Activated CD4-positive, alpha-beta memory T cell treated with anti-CD3 and anti-CD28 coated beads, Interleukin-2, amount 10 ng/mL, durations not matched to agents 7 days and 5 days (primary cell): Measurements from ENCODE around the gene SYNGR3. TPM values are rescaled to one million over a fixed set of nuclear protein-coding genes. Genes with fewer than 3 reads are reported as not detected.

Experiments
- CTCF ChIA-PET: fragments of 350-600 bp; sonication (Branson Sonifier 250); formaldehyde crosslinking; loops from one replicate; lab custom pipeline; 2021; ENCODE audit warnings: antibody characterized with exemption, inconsistent platforms; lab: Charles Lee
- POLR2A ChIA-PET: fragments of 350-600 bp; sonication (Branson Sonifier 250); formaldehyde crosslinking; loops from one replicate; lab custom pipeline; 2021; ENCODE audit warnings: antibody characterized with exemption; lab: Charles Lee
- DNase-seq: peaks from one replicate; pipeline ENCODE4 v3.0.0-alpha.2; 2020
- H3K27ac Mint-ChIP-seq: one replicate; pipeline ENCODE4 v1.8.0; 2021; ENCODE audit warnings: mild to moderate bottlenecking, mixed read lengths
- H3K27me3 Mint-ChIP-seq: one replicate; pipeline ENCODE4 v1.8.0; 2021; ENCODE audit warnings: mixed read lengths
- H3K36me3 Mint-ChIP-seq: one replicate; pipeline ENCODE4 v1.8.0; 2021; ENCODE audit warnings: low read depth, mixed read lengths
- H3K4me1 Mint-ChIP-seq: one replicate; pipeline ENCODE4 v1.8.0; 2021; ENCODE audit warnings: mixed read lengths
- H3K4me3 Mint-ChIP-seq: one replicate; pipeline ENCODE4 v1.8.0; 2021; ENCODE audit warnings: mild to moderate bottlenecking, mixed read lengths
- H3K9me3 Mint-ChIP-seq: one replicate; pipeline ENCODE4 v1.8.0; 2021; ENCODE audit warnings: mixed read lengths
- total RNA-seq, 2 experiments: library from RNA; stranded (reverse); gene quantifications; one replicate each; pipeline ENCODE4 v1.2.3, GENCODE V29; 2021

SYNGR3 gene
- total RNA-seq, 2 experiments from 2014 or later, result 12.3 to 12.6 TPM

GRCh38 chr16:2002406-2003230, 12.8 kb downstream of the SYNGR3 start:
- no peak for DNase-seq
- Mint-ChIP-seq H3K36me3 (peaks cover 28% of the 10 kb centered on the region), H3K27me3 (no peaks in the 10 kb centered on the region), H3K4me1 (peaks cover 32% of the 10 kb centered on the region), H3K27ac (no peak overlapping the region), H3K4me3 (no peak overlapping the region), H3K9me3 (no peaks in the 10 kb centered on the region)
- ChIA-PET CTCF (interaction anchor here (1.3 to 3.5 kb wide), 7 partner anchors 10 to 153 kb away, joined by 3 to 36 read pairs (median 10); partner anchors contain the start of gene TRAF7), POLR2A (interaction anchor here (1.3 to 4.9 kb wide), 3 partner anchors 10 to 138 kb away, joined by 4 to 27 read pairs (median 5); no protein-coding TSS in a partner anchor)

DNA sequence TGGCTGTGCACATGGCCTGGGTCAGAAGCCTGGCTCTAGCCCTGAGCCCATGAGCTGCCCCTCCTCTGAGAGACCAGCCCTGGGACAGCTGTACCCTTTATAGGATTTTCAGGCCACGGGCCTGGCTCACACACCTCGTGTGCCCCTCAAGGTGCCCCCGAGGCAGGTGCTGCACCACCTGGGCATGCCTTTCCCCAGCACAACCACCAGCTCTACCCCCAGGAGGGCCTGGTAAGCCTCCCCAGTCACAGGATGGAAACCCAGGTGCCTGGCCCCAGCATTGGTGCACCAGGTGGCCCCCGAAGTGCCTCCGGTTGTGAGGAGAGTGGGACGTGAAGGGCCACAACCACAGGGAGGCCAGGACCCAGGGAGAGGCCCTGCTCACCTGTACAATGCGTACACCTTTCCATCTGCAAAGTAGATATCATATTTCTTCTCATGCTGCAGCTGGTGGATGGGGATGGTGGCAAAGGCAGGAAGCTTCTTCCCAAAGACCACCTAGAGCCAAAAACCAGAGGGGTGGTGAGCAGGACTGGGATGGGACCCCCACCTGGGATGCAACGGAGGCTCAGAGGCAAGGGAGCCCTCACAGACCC, 13.6 kb downstream of the SYNGR3 start:
- ChIA-PET POLR2A (interaction anchor here (0.7 to 4.9 kb wide), 7 partner anchors 10 to 137 kb away, joined by 3 to 27 read pairs (median 5); partner anchors contain the start of genes NTHL1, RPS2, TBL3 and TSC2), CTCF (interaction anchor here (0.8 to 3.5 kb wide), 16 partner anchors 9 to 795 kb away, joined by 3 to 36 read pairs (median 6); partner anchors contain the start of genes ECI1, NTHL1, TRAF7 and TSC2)
- Mint-ChIP-seq H3K36me3 (peaks cover 26% of the 10 kb centered on the region), H3K27ac (no peak overlapping the region), H3K4me3 (no peak overlapping the region), H3K9me3 (no peaks in the 10 kb centered on the region), H3K27me3 (no peaks in the 10 kb centered on the region), H3K4me1 (peaks cover 40% of the 10 kb centered on the region)
- no peak for DNase-seq

- peak; percentile 91 for DNase-seq
- POLR2A ChIA-PET, result interaction anchor here (0.7 to 4.9 kb wide), 11 partner anchors 11 to 248 kb away, joined by 3 to 27 read pairs (median 5); partner anchors contain the start of genes ECI1, GFER, NTHL1 and RPS2
- CTCF ChIA-PET, result interaction anchor here (0.6 to 3.5 kb wide), 24 partner anchors 9 to 794 kb away, joined by 3 to 36 read pairs (median 4); partner anchors contain the start of genes ECI1, MSRB1, NTHL1 and TBL3
- Mint-ChIP-seq H3K27ac (no peak overlapping the region), H3K9me3 (no peaks in the 10 kb centered on the region), H3K4me3 (no peak overlapping the region), H3K4me1 (peaks cover 45% of the 10 kb centered on the region), H3K27me3 (no peaks in the 10 kb centered on the region), H3K36me3 (peaks cover 30% of the 10 kb centered on the region)
Measured at GRCh38 chr16:2003827-2004641, 14.3 kb downstream of the SYNGR3 start.

GRCh38 chr16:2004795-2005517, 15.2 kb downstream of the SYNGR3 start:
- CTCF ChIA-PET, result interaction anchor here (1.1 to 3.5 kb wide), 7 partner anchors 12 to 264 kb away, joined by 3 to 36 read pairs (median 13); partner anchors contain the start of genes TBL3 and TRAF7
- peaks cover 45% of the 10 kb centered on the region for H3K4me1 Mint-ChIP-seq
- H3K9me3 Mint-ChIP-seq, result no peaks in the 10 kb centered on the region
- DNase-seq, result no peak
- POLR2A ChIA-PET, result interaction anchor here (0.6 to 4.9 kb wide), 8 partner anchors 12 to 247 kb away, joined by 3 to 27 read pairs (median 6); partner anchors contain the start of genes ECI1, GFER, NTHL1 and RPS2
- no peak overlapping the region for H3K4me3 Mint-ChIP-seq
- peaks cover 30% of the 10 kb centered on the region for H3K36me3 Mint-ChIP-seq
- H3K27me3 Mint-ChIP-seq, result no peaks in the 10 kb centered on the region
- H3K27ac Mint-ChIP-seq, result no peak overlapping the region

DNA sequence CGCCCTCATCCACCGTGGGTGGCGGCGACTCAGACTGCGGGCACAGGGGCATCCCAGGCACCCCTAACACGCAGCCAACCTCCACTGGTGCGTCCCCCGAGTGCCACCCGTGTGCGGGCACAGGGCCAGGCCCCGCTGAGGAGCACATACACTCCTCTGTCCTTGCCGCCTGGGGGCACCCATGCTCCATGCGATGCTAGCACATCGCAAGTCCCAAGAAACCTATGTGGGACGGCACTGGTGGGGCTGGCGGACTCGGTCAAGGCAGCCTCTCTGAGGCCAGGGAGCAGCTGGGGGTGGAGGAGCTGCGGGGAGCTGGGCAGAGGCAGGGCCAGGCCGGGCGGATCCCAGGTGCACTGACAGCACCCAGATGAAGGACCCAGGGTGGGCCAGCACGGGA, 15.9 kb downstream of the SYNGR3 start:
- CTCF ChIA-PET, result interaction anchor here (2.4 to 3.5 kb wide), 2 partner anchors 13 to 134 kb away, joined by 31 to 36 read pairs; no protein-coding TSS in a partner anchor
- Mint-ChIP-seq H3K4me1 (peaks cover 51% of the 10 kb centered on the region), H3K4me3 (no peak overlapping the region)

DNA sequence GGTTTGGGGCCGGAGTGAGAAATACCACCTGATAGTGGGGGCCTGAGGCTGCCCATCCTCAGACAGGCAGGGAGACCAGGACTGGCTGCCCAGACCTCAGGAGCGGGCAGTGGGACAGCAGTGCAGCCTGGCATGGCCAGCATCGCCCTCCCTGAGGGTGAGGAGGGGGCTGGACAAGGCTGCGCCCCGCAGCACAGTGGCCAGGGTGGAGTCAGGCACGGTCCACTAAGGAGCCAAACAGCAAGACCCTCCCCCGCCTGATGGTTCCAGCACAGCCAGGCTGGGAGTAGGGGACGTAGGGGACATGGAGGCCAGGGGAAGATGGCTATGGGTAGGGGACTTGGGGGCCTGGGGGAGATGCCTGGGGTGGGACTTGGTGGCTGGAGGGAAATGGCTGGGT, 16.5 kb downstream of the SYNGR3 start:
- no peaks in the 10 kb centered on the region for H3K27me3 Mint-ChIP-seq
- ChIA-PET CTCF (no interaction called here), POLR2A (interaction anchor here (4.9 kb wide), 1 partner anchor 13 kb away, joined by 27 read pairs; no protein-coding TSS in a partner anchor)
- H3K36me3 Mint-ChIP-seq, result peaks cover 25% of the 10 kb centered on the region
- peak overlapping the region; percentile 62 for H3K27ac Mint-ChIP-seq
- no peak for DNase-seq
- peaks cover 51% of the 10 kb centered on the region for H3K4me1 Mint-ChIP-seq
- no peak overlapping the region for H3K4me3 Mint-ChIP-seq
- no peaks in the 10 kb centered on the region for H3K9me3 Mint-ChIP-seq

More for the DNA sequence above, 15.9 kb downstream of the SYNGR3 start:
- Mint-ChIP-seq H3K36me3 (peaks cover 32% of the 10 kb centered on the region), H3K9me3 (no peaks in the 10 kb centered on the region), H3K27ac (no peak overlapping the region), H3K27me3 (no peaks in the 10 kb centered on the region)
- no peak for DNase-seq
- POLR2A ChIA-PET, result interaction anchor here (2.3 to 4.9 kb wide), 2 partner anchors 13 to 41 kb away, joined by 9 to 27 read pairs; partner anchors contain the start of gene RPS2

GRCh38 chr16:2007081-2007836, 17.5 kb downstream of the SYNGR3 start:
- POLR2A ChIA-PET, result interaction anchor here (1.2 to 4.9 kb wide), 6 partner anchors 14 to 513 kb away, joined by 3 to 27 read pairs (median 15); partner anchors contain the start of genes AMDHD2, RPS2, SYNGR3 and TBL3

GRCh38 chr16:2008009-2008526, 18.3 kb downstream of the SYNGR3 start:
- peak; percentile 39 for DNase-seq
- POLR2A ChIA-PET, result interaction anchor here (0.9 to 3.2 kb wide), 9 partner anchors 10 to 512 kb away, joined by 3 to 24 read pairs (median 4); partner anchors contain the start of genes AMDHD2, RPS2, SYNGR3 and TBL3

More at GRCh38 chr16:2007081-2007836, 17.5 kb downstream of the SYNGR3 start:
- H3K27me3 Mint-ChIP-seq, result no peaks in the 10 kb centered on the region
- H3K36me3 Mint-ChIP-seq, result peaks cover 18% of the 10 kb centered on the region
- H3K4me1 Mint-ChIP-seq, result peaks cover 51% of the 10 kb centered on the region
- DNase-seq, result no peak
- H3K9me3 Mint-ChIP-seq, result no peaks in the 10 kb centered on the region
- CTCF ChIA-PET, result interaction anchor here (0.7 to 2.6 kb wide), 2 partner anchors 132 to 133 kb away, joined by 3 to 12 read pairs; no protein-coding TSS in a partner anchor
- H3K27ac Mint-ChIP-seq, result peak overlapping the region; percentile 86
- H3K4me3 Mint-ChIP-seq, result peak overlapping the region; percentile 81

DNA sequence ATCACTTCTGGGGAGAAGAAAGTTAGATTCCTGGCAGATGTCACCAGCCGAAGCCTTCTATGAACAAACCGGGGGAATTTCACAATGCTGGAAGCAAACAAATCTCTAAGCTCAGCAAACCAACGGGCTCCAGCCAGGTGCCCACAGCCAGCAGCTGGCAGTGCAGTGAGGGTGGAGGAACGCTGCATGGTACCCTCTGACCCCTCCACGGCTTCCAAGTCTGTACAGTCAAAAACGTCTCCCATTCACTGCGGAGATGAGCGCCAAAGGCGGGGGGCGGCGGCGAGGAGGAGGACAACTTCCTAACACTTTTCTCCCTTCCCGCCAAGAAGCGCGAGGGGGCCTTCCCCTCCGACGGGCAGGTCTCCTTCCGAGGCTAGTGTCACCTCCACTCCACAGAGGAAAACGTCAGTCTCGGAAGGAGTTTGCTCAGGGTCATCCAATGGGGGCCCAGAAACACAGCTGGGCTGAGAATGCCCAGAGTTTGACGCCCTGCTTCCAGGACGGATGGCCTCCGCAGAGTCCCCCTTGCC, 18.9 kb downstream of the SYNGR3 start:
- CTCF ChIA-PET, result interaction anchor here (0.5 to 2.6 kb wide), 5 partner anchors 14 to 146 kb away, joined by 3 to 12 read pairs (median 4); partner anchors contain the start of gene TRAF7
- Mint-ChIP-seq H3K4me3 (peak overlapping the region; percentile 81), H3K4me1 (peaks cover 51% of the 10 kb centered on the region), H3K36me3 (peaks cover 15% of the 10 kb centered on the region), H3K9me3 (no peaks in the 10 kb centered on the region), H3K27me3 (no peaks in the 10 kb centered on the region), H3K27ac (peak overlapping the region; percentile 86)
- POLR2A ChIA-PET, result interaction anchor here (0.7 to 3.2 kb wide), 14 partner anchors 8 to 512 kb away, joined by 3 to 24 read pairs (median 4); partner anchors contain the start of genes AMDHD2, RPS2, SYNGR3 and TBL3
- DNase-seq, result peak; percentile 47

More at GRCh38 chr16:2008009-2008526, 18.3 kb downstream of the SYNGR3 start:
- CTCF ChIA-PET, result interaction anchor here (0.6 to 2.6 kb wide), 3 partner anchors 61 to 132 kb away, joined by 3 to 12 read pairs (median 5); no protein-coding TSS in a partner anchor
- H3K9me3 Mint-ChIP-seq, result no peaks in the 10 kb centered on the region
- no peaks in the 10 kb centered on the region for H3K27me3 Mint-ChIP-seq
- peak overlapping the region; percentile 86 for H3K27ac Mint-ChIP-seq
- peak overlapping the region; percentile 81 for H3K4me3 Mint-ChIP-seq
- H3K4me1 Mint-ChIP-seq, result peaks cover 51% of the 10 kb centered on the region
- peaks cover 15% of the 10 kb centered on the region for H3K36me3 Mint-ChIP-seq
